Ishikawa (cell line): ENCODE data around the gene ATRNL1.

Experiments
- CEBPB ChIP-seq: IDR thresholded peaks from 2 replicates; pipeline ENCODE4 v1.6.1; 2012
- CREB1 ChIP-seq: IDR thresholded peaks from 2 replicates; pipeline ENCODE4 v1.6.1; 2012; ENCODE audit warnings: low read depth
- EGR1 ChIP-seq: IDR thresholded peaks from 2 replicates; pipeline ENCODE4 v1.6.1; 2012
- EP300 ChIP-seq: IDR thresholded peaks from 2 replicates; pipeline ENCODE4 v1.6.1; 2012; ENCODE audit warnings: borderline replicate concordance
- FOXM1 ChIP-seq: IDR thresholded peaks from 2 replicates; pipeline ENCODE4 v1.6.1; 2012; ENCODE audit warnings: low read depth, borderline replicate concordance
- MAX ChIP-seq: IDR thresholded peaks from 2 replicates; pipeline ENCODE4 v1.6.1; 2012
- NFIC ChIP-seq: IDR thresholded peaks from 2 replicates; pipeline ENCODE4 v1.6.1; 2012
- RAD21 ChIP-seq: IDR thresholded peaks from 2 replicates; pipeline ENCODE4 v1.6.1; 2012; ENCODE audit warnings: low read depth
- REST ChIP-seq: IDR thresholded peaks from 2 replicates; pipeline ENCODE4 v1.6.1; 2012; ENCODE audit warnings: low read depth, mild to moderate bottlenecking
- TAF1 ChIP-seq: IDR thresholded peaks from 2 replicates; pipeline ENCODE4 v1.6.1; 2012; ENCODE audit warnings: low read depth, mild to moderate bottlenecking
- TCF12 ChIP-seq: IDR thresholded peaks from 2 replicates; pipeline ENCODE4 v1.6.1; 2012; ENCODE audit warnings: low read depth
- TEAD4 ChIP-seq: IDR thresholded peaks from 2 replicates; pipeline ENCODE4 v1.6.1; 2012
- USF1 ChIP-seq: IDR thresholded peaks from 2 replicates; pipeline ENCODE4 v1.6.1; 2012
- YY1 ChIP-seq: IDR thresholded peaks from 2 replicates; pipeline ENCODE4 v1.6.1; 2012; ENCODE audit warnings: low read depth
- ZBTB7A ChIP-seq: IDR thresholded peaks from 2 replicates; pipeline ENCODE4 v1.6.1; 2012; ENCODE audit warnings: low read depth

Gene ATRNL1

GRCh38 chr10:115802911-115803310, 709.7 kb downstream of the ATRNL1 start:
- no peak for TF ChIP-seq CREB1
- no peak for TF ChIP-seq TAF1
- no peak for TF ChIP-seq YY1
- TF ChIP-seq NFIC, result no peak
- no peak for TF ChIP-seq RAD21
- no peak for TF ChIP-seq EP300
- TF ChIP-seq TCF12, result no peak
- no peak for TF ChIP-seq ZBTB7A
- no peak for TF ChIP-seq EGR1
- no peak for TF ChIP-seq REST

- TF ChIP-seq ZBTB7A, result no peak
- no peak for TF ChIP-seq EGR1
- TF ChIP-seq EP300, result no peak
- no peak for TF ChIP-seq FOXM1
- no peak for TF ChIP-seq RAD21
- no peak for TF ChIP-seq TCF12
- TF ChIP-seq CREB1, result no peak
Measured at GRCh38 chr10:115814542-115814941, 721.4 kb downstream of the ATRNL1 start.

- TF ChIP-seq CREB1 (no peak), USF1 (no peak), EP300 (no peak), MAX (no peak)
Measured at GRCh38 chr10:115818012-115818411, 724.8 kb downstream of the ATRNL1 start.

- TF ChIP-seq TCF12 (no peak), USF1 (no peak), FOXM1 (no peak), CREB1 (no peak), MAX (no peak)
Measured at GRCh38 chr10:115826396-115826795, 733.2 kb downstream of the ATRNL1 start.

- no peak for TF ChIP-seq NFIC
- TF ChIP-seq CEBPB, result no peak
- no peak for TF ChIP-seq REST
- TF ChIP-seq FOXM1, result no peak
- TF ChIP-seq TEAD4, result no peak
- no peak for TF ChIP-seq YY1
- no peak for TF ChIP-seq RAD21
- no peak for TF ChIP-seq MAX
Measured at GRCh38 chr10:115827231-115828009, 734.3 kb downstream of the ATRNL1 start.

- TF ChIP-seq ZBTB7A, result no peak
- TF ChIP-seq EP300, result no peak
- TF ChIP-seq TEAD4, result no peak
- TF ChIP-seq FOXM1, result no peak
- no peak for TF ChIP-seq TAF1
- TF ChIP-seq CEBPB, result no peak
- no peak for TF ChIP-seq USF1
- no peak for TF ChIP-seq EGR1
Measured at GRCh38 chr10:115829521-115830205, 736.5 kb downstream of the ATRNL1 start.
